Gastrocnemius medialis (tissue), 4 donors: Measurements from ENCODE around the gene MARCHF9. TPM values are rescaled to one million over a fixed set of nuclear protein-coding genes. Genes with fewer than 3 reads are reported as not detected.

Experiments used
- ATAC-seq, 2 donors: fragments of 150-250 bp; one replicate each; pipeline ENCODE4 v1.9.1; 2016
- DNase-seq, 2 donors: peaks; one replicate each; pipeline ENCODE4 v3.0.0-alpha.2; 2019
- H3K27ac ChIP-seq, 4 donors: fragments of 200-600 bp; sonication (generic); 1 replicate in 1 of 4; 2 replicates in 3 of 4; pipeline ENCODE4 v1.5.1; 2016 to 2018; ENCODE audit warnings: mild to moderate bottlenecking in 2 of 4, moderate library complexity in 1 of 4
- H3K27me3 ChIP-seq, 3 donors: fragments of 200-600 bp; sonication (generic) in 2 of 3; 1 replicate in 1 of 3; 2 replicates in 2 of 3; pipeline versions ENCODE4 v1.5.1 to v1.6.0; 2016 to 2019; ENCODE audit warnings: mild to moderate bottlenecking in 1 of 3, moderate library complexity in 1 of 3
- H3K36me3 ChIP-seq, 2 donors: fragments of 200-600 bp; sonication (generic) in 1 of 2; one replicate each; pipeline ENCODE4 v1.5.1; 2017 to 2018
- H3K4me1 ChIP-seq, 2 donors: fragments of 200-600 bp; sonication (generic) in 1 of 2; one replicate each; pipeline ENCODE4 v1.5.1; 2016 to 2017; ENCODE audit warnings: mild to moderate bottlenecking in 2 of 2
- H3K4me3 ChIP-seq, 4 donors: fragments of 200-600 bp; sonication (generic) in 3 of 4; 1 replicate in 1 of 4; 2 replicates in 3 of 4; pipeline ENCODE4 v1.5.1; 2016 to 2019; ENCODE audit warnings: mild to moderate bottlenecking in 2 of 4
- H3K9me3 ChIP-seq, 3 donors: fragments of 200-600 bp; sonication (generic) in 2 of 3; 1 replicate in 1 of 3; 2 replicates in 2 of 3; pipeline ENCODE4 v1.5.1; 2016 to 2019
- POLR2A ChIP-seq, 2 donors: fragments of 450-650 bp; IDR thresholded peaks; one replicate each; pipeline ENCODE4 v1.6.1; 2017; ENCODE audit warnings: antibody characterized with exemption in 2 of 2, mild to moderate bottlenecking in 2 of 2, moderate library complexity in 2 of 2
- in situ Hi-C, 4 donors: fragments of 200-750 bp; cut with MboI; loops; one replicate each; pipeline versions ENCODE4 v1.15.0 to v1.8.0; 2017; ENCODE audit warnings: low sequenced_read_pairs in 4 of 4
- intact Hi-C: fragments of 100-400 bp; cut with DNase I; formaldehyde crosslinking; loops from one replicate; pipeline ENCODE4 v1.15.1; 2023; ENCODE audit warnings: low total_unique reads
- total RNA-seq, 4 donors: library from RNA; depleted of rRNA; stranded (reverse); fragments of >200 nt; gene quantifications; one replicate each; pipeline versions ENCODE4 v1.1.0 to v1.2.3, GENCODE V29; 2016
- TF ChIP-seq, protein P1 (sequence below), 5 experiments: fragments of 450-650 bp in 3 of 5; fragments of 200-600 bp in 2 of 5; sonication (generic) in 2 of 5; IDR thresholded peaks in 4 of 5; conservative IDR thresholded peaks in 1 of 5; 1 replicate in 4 of 5; 2 replicates in 1 of 5; pipeline ENCODE4 v1.5.1; 2016 to 2019; ENCODE audit warnings: antibody characterized with exemption in 5 of 5, mild to moderate bottlenecking in 3 of 5, moderate library complexity in 3 of 5

MARCHF9 gene
- total RNA-seq, 4 donors from 2014 or later, result 4.8 to 11.3 (median 7.9) TPM

DNA sequence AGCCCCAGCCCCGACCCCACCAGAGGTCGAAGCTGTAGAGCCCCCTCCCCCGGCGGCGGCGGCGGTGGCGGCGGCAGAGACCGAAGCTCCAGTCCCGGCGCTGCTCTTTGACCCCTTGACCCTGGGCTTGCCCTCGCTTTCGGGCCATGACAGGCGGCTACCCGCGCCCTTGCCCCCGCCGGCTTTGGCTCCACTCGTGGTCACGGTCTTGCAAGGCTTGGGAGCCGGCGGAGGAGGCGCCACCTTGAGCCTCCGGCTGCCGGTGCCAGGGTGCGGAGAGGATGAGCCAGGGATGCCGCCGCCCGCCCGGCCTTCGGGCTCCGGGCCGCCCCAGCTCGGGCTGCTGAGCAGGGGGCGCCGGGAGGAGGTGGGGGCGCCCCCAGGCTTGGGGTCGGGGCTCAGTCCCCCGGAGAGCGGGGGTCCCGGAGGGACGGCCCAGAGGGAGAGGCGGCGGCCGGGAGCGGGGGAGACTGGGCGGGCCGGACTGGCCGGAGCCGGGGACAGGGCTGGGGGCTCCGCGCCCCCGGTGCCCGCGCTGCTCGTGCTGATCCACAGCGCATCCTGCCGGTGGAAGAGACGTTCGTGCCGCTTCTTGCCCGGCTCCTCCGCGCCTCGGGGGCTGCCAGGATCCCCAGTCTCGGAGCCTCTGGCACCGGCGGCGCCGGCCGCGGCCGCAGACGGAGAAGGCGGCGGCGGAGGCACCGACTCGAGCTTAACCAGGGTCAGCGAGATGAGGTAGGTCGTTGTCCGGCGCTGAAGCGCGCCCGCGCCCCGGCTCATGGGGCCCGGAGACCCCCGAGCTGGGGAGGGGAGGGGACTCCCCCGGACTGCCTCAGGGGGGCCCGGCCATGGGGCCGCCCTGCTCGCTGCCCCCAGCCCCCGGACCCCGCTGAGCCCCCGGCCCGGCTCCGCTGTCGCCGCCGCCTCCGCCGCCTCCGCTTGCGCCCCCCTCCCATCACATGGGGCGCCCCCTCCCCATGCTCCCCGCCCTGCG, 17.1 kb upstream of the MARCHF9 start:
- H3K36me3 ChIP-seq, result no peaks in the 10 kb centered on the region
- H3K4me1 ChIP-seq, result peaks cover 7 to 27% of the 10 kb centered on the region in 2 donors
- intact Hi-C loops (no loop called here), in situ Hi-C loops (no loop called here)
- H3K27ac ChIP-seq, result peak overlapping the region; percentile 36 to 66 (median 56)
- no peak for DNase-seq
- peak overlapping the region; percentile 23 to 49 (median 47) for H3K4me3 ChIP-seq
- ATAC-seq, result no peak
- no peak for TF ChIP-seq POLR2A (IDR thresholded peaks at IDR 0.05)
- TF ChIP-seq, protein P1, sequence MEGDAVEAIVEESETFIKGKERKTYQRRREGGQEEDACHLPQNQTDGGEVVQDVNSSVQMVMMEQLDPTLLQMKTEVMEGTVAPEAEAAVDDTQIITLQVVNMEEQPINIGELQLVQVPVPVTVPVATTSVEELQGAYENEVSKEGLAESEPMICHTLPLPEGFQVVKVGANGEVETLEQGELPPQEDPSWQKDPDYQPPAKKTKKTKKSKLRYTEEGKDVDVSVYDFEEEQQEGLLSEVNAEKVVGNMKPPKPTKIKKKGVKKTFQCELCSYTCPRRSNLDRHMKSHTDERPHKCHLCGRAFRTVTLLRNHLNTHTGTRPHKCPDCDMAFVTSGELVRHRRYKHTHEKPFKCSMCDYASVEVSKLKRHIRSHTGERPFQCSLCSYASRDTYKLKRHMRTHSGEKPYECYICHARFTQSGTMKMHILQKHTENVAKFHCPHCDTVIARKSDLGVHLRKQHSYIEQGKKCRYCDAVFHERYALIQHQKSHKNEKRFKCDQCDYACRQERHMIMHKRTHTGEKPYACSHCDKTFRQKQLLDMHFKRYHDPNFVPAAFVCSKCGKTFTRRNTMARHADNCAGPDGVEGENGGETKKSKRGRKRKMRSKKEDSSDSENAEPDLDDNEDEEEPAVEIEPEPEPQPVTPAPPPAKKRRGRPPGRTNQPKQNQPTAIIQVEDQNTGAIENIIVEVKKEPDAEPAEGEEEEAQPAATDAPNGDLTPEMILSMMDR (IDR thresholded peaks at IDR 0.05 in 4 of 5, conservative IDR thresholded peaks at IDR 0.05 in 1 of 5), result no peak
- peaks cover 46 to 55% (median 47%) of the 10 kb centered on the region in 3 donors for H3K27me3 ChIP-seq
- H3K9me3 ChIP-seq, result no peaks in the 10 kb centered on the region

DNA sequence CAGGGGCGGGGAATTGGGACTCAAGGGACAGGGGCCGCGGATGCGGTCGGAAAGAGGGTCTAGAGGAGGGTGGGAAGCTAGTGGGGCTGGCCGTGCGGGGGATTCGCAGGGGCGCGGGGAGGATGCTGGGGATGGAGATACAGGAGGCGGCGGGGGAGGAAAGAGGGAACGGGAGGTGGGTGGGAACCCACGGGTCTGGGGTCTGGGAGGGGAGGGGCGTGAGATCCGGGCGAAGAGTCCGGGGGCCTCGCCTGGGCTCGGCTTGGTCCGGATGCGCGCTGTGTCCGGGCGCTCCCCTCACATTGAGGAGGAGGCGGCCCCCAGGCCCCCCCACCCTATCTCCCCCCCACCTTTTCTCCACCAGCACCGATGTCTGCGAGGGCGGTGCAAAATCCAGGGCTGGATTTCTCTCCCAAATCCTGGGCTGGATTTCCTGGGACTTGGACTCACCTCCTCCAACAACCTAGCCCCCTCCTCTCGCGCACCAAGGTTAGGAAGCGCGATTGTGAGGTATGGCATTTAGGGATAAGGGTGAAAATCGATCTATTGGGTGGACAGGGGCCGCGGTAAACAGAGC, 16.2 kb upstream of the MARCHF9 start, which contains the start of gene AGAP2:
AGAP2 (minus strand) TSS at position 82 of the 577 bp plus-strand sequence. CDS start 496 bp downstream, outside the sequence.
- peak within 1 kb of the TSS; percentile 23 to 49 (median 47) for H3K4me3 ChIP-seq
- H3K4me1 ChIP-seq, result peaks cover 7 to 27% of the 10 kb centered on the region in 2 donors
- intact Hi-C loops, result no loop called here
- H3K9me3 ChIP-seq, result no peaks in the 10 kb centered on the region
- peaks cover 46 to 55% (median 47%) of the 10 kb centered on the region in 3 donors for H3K27me3 ChIP-seq
- no peaks in the 10 kb centered on the region for H3K36me3 ChIP-seq
- ATAC-seq (no peak), DNase-seq (no peak)
- no peak for TF ChIP-seq POLR2A (IDR thresholded peaks at IDR 0.05)
- TF ChIP-seq, protein P1 (IDR thresholded peaks at IDR 0.05 in 4 of 5, conservative IDR thresholded peaks at IDR 0.05 in 1 of 5), result no peak
- peak within 1 kb of the TSS; percentile 41 to 66 (median 58) for H3K27ac ChIP-seq
- in situ Hi-C loops, result no loop called here

DNA sequence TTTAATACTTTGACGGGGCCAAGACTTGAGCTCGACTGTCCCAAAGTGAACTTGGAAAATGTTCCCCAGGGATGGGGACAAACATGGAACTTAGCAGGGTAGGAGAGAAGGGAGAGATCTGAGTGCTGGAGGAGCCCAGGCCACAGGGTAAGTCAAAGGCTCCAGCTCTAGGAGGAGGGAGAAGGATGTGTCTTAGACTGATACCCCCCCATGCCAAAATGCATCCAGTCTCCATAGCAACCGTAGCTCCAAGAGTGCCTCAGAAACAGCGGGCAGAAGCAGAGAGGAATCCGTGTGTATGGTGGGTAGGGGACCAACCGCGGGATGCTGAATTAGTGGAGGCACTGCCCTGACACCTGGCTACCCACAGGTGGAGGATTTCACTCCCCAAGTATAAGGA, 15.5 kb upstream of the MARCHF9 start:
- Histone ChIP-seq H3K4me1 (peaks cover 11 to 27% of the 10 kb centered on the region in 2 donors), H3K27ac (peak overlapping the region; percentile 41 to 66 (median 58)), H3K36me3 (no peaks in the 10 kb centered on the region), H3K4me3 (peak overlapping the region in 1 of 4 donors; percentile 47), H3K9me3 (no peaks in the 10 kb centered on the region), H3K27me3 (peaks cover 46 to 55% (median 47%) of the 10 kb centered on the region in 3 donors)
- in situ Hi-C loops (no loop called here), intact Hi-C loops (no loop called here)
- DNase-seq, result no peak
- ATAC-seq, result no peak
- no peak for TF ChIP-seq POLR2A (IDR thresholded peaks at IDR 0.05)
- TF ChIP-seq, protein P1 (IDR thresholded peaks at IDR 0.05 in 4 of 5, conservative IDR thresholded peaks at IDR 0.05 in 1 of 5), result no peak

- TF ChIP-seq, protein P1 (IDR thresholded peaks at IDR 0.05 in 4 of 5, conservative IDR thresholded peaks at IDR 0.05 in 1 of 5), result no peak
- TF ChIP-seq POLR2A (IDR thresholded peaks at IDR 0.05), result no peak
- no peak for DNase-seq
- Histone ChIP-seq H3K27ac (peak overlapping the region; percentile 41 to 66 (median 58)), H3K9me3 (no peaks in the 10 kb centered on the region), H3K27me3 (peaks cover 46 to 55% (median 47%) of the 10 kb centered on the region in 3 donors), H3K4me1 (peaks cover 11 to 27% of the 10 kb centered on the region in 2 donors), H3K4me3 (no peak overlapping the region), H3K36me3 (no peaks in the 10 kb centered on the region)
- in situ Hi-C loops, result no loop called here
- ATAC-seq, result no peak
- intact Hi-C loops, result no loop called here
Observed at GRCh38 chr12:57739914-57740538, 14.9 kb upstream of the MARCHF9 start.
